Adrenal gland (tissue), 12 donors: ENCODE data around the gene HDAC10. TPM values are rescaled to one million over a fixed set of nuclear protein-coding genes. Genes with fewer than 3 reads are reported as not detected.
A peak's percentile ranks its signal among the peaks of the same experiment; 100 is the strongest.

Source experiments
- DNase-seq, 7 donors: peaks; one replicate each; pipeline ENCODE4 v3.0.0-alpha.2; 2019 to 2020
- H3K27ac ChIP-seq, 5 donors: fragments of 200-600 bp; sonication (generic) in 4 of 5; 1 replicate in 3 of 5; 2 replicates in 2 of 5; pipeline versions ENCODE4 v1.5.1 to v1.8.0; 2016 to 2020; ENCODE audit warnings: mild to moderate bottlenecking in 1 of 5
- H3K27me3 ChIP-seq: fragments of 200-600 bp; 2 replicates; pipeline ENCODE4 v1.8.0; 2021
- H3K36me3 ChIP-seq, 2 donors: fragments of 200-600 bp; replicated peaks in 1 of 2; 1 replicate in 1 of 2; 2 replicates in 1 of 2; pipeline versions ENCODE4 v1.5.1 to v1.8.0; 2018 to 2022
- H3K4me1 ChIP-seq, 2 donors: fragments of 200-600 bp; replicated peaks in 1 of 2; 1 replicate in 1 of 2; 2 replicates in 1 of 2; pipeline versions ENCODE4 v1.5.1 to v1.8.0; 2018 to 2021
- H3K4me3 ChIP-seq, 4 donors: fragments of 200-600 bp; sonication (generic) in 3 of 4; one replicate each; pipeline ENCODE4 v1.5.1; 2016 to 2018
- H3K9me3 ChIP-seq, 3 donors: fragments of 200-600 bp; sonication (generic) in 1 of 3; replicated peaks in 1 of 3; 1 replicate in 2 of 3; 2 replicates in 1 of 3; pipeline versions ENCODE4 v1.5.1 to v1.8.0; 2016 to 2021
- CTCF ChIP-seq, 6 experiments: fragments of 450-650 bp in 4 of 6; fragments of 200-600 bp in 2 of 6; sonication (generic) in 1 of 6; IDR thresholded peaks; 1 replicate in 5 of 6; 2 replicates in 1 of 6; pipeline versions ENCODE4 v1.5.1 to v1.8.0; 2016 to 2021; ENCODE audit warnings: antibody characterized with exemption in 6 of 6, mild to moderate bottlenecking in 2 of 6, moderate library complexity in 1 of 6
- POLR2A ChIP-seq, 2 donors: fragments of 450-650 bp; IDR thresholded peaks; one replicate each; pipeline ENCODE4 v1.6.1; 2017; ENCODE audit warnings: antibody characterized with exemption in 2 of 2, mild to moderate bottlenecking in 2 of 2, moderate library complexity in 1 of 2
- WGBS, 4 donors: extraction: QIAGEN DNeasy Blood & Tissue Kit in 2 of 4; methylation state at CpG; one replicate each; pipeline versions ENCODE4 v1.1.5 to v1.1.7; 2013 to 2017; 5-methylcytosine and 5-hydroxymethylcytosine counted together
- intact Hi-C, 2 donors: fragments of 100-400 bp; cut with DNase I; formaldehyde crosslinking; loops; one replicate each; pipeline versions ENCODE4 v1.14.1 to v1.15.0; 2022 to 2023
- polyA plus RNA-seq, 3 donors: library from polyadenylated mRNA; stranded (reverse); fragments of 200-250 nt in 2 of 3; fragments of 350-450 nt in 1 of 3; fragmentation: Illumina TruSeq in 1 of 3; extraction: RNeasy Lipid Tissue Mini Kit (QIAGEN cat#74804) in 1 of 3; gene quantifications; one replicate each; pipeline ENCODE4 v1.2.3, GENCODE V29; 2013 to 2014
- total RNA-seq, 9 donors: library from RNA; depleted of rRNA in 4 of 9; stranded (reverse); fragments of >200 nt in 4 of 9; fragments of 120-200 nt in 1 of 9; fragmentation: NEBNext Ultra II Directional in 1 of 9; extraction: Animal tissue kit (Norgen Biotek cat#: 25700) in 1 of 9; gene quantifications; one replicate each; pipeline versions ENCODE4 v1.1.0 to v1.2.4, GENCODE V29; 2013 to 2023
- donor health status: healthy with polysubstance abuse.
- donor health status: Bipolar disorder and iron deficiency.
- donor health status: DM: yes; HTN: yes; CAD: no.
- donor health status: DM: no; HTN: no; CAD: no.
- donor health status: DM: no; HTN: no; CAD: no.
- donor health status: DM: yes; HTN: yes; CAD: no.

The HDAC10 gene
- total and polyA plus RNA-seq, 12 donors, result 2.0 to 179 (median 41.5) TPM

DNA sequence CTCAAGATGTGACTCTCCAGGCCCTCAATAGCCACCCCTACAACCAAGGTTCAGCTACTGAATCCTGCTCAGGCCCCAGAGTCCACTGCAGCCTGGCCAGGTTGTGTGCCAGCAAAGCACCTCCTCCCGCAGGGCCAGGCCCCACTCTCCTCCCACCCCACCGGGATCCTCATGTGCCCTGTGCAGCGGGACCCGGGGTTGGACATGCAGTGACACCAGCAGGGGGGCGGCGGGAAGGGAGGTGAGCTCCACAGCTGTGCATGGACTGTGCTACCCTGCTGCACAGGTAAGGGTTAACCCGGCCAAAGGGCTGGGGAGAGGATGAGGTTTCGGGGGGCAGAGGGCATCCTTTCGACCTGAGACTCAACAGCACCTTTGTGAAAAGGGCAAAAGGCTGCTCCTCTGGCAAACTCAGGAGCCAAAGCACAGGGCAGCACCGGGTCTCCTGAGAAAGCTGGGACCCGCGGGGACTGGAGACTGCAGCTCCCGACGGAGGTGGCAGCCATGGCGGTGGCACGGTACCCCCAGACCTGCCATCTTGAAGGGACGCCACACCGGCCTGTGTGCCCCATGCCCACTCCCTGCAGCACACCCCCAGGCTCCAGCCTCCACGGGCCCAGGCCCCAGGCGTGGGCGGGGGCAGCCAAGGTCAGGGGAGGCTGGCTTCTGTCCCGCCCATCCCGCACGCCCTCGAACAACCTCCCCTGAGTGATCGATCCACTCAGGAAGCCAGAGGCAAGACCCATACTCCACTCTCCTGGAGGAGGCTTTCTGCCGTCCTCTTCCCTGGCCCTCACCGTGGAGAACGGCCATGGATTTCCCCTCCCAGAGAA is 45.8 kb upstream of the HDAC10 start:
- intact Hi-C loops, result no loop called here
- Histone ChIP-seq H3K4me1 (peaks cover 77 to 89% of the 10 kb centered on the region in 2 donors), H3K4me3 (no peak overlapping the region), H3K27ac (peak overlapping the region in 3 of 5 donors; percentile 37 to 72 (median 54)), H3K27me3 (no peaks in the 10 kb centered on the region), H3K9me3 (no peaks in the 10 kb centered on the region), H3K36me3 (no peaks in the 10 kb centered on the region)
- peak in 1 of 7 donors; percentile 59 for DNase-seq
- no peak for TF ChIP-seq POLR2A (IDR thresholded peaks at IDR 0.05)
- TF ChIP-seq CTCF (IDR thresholded peaks at IDR 0.05), result no peak
- WGBS, 4 donors, result 26 to 41% (median 30%) methylated on average over 12 to 29 of the region's 29 CpGs

DNA sequence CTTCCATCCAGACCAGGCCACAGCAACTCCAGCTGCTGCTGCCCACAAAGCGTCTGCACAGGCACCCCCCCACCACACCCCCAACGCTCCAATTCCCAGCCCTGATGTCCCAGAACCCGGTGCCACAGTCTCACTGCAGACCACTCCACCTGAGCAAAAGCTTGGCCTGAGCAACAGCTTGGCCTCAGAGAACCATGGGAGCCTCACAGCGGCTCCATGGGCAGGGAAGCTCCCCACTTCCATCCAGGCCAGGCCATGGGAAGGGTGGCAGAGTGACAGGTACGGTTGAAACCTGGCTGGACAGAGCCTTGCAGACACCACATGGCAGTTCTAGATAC is 43.2 kb upstream of the HDAC10 start:
- 49 to 57% (median 53%) methylated on average over 4 to 5 of the region's 5 CpGs for whole genome bisulfite sequencing, 4 donors
- intact Hi-C loops, result no loop called here
- Histone ChIP-seq H3K4me3 (no peak overlapping the region), H3K27ac (peak overlapping the region in 4 of 5 donors; percentile 37 to 91 (median 59)), H3K9me3 (no peaks in the 10 kb centered on the region), H3K36me3 (peaks cover 0 to 14% of the 10 kb centered on the region in 2 donors), H3K4me1 (peaks cover 53 to 63% of the 10 kb centered on the region in 2 donors), H3K27me3 (no peaks in the 10 kb centered on the region)
- TF ChIP-seq CTCF (IDR thresholded peaks at IDR 0.05) (no peak), POLR2A (IDR thresholded peaks at IDR 0.05) (no peak)
- no peak for DNase-seq

DNA sequence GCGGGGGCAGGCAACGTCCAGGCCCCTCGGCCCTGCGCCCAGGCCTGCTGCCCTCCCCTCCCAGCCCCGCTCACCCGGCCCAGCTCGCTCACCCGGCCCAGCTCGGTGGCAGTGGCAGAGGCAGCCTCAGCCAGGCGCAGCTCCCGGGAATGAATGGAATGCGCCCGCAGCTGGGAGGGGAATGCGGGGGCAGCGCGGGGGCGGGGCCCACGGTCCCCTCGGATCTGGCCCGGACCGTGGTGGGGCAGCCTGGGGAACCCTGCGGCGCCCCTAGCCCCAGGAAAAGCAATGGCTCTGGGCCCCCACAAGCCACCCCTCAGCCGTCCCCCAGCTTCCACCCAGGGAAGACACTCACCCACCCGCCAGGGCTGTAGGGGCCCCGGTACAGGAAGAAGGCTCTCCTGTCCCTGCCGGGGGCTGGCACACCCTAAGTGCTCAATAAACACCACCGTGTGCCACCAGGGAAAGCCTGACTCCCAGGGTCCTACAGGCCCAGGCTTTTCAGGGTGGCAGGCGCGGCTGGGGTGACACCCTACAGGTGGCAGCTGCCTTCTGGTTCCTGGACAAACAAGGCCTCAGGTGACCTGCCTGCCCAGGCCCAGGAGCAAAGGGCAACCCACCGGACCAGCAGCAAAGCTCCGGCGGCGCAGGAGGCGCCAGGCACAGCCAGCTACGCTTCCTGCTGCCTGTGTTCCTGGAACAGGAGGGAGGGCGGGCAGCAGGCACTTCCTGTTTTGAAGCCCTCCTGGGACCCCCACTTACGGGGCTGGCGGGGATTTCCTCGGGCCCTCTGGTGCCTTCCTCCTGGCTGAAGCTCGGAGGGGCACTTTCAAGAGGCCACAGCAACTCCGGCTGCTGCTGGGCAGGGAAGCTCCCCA is 42.6 kb upstream of the HDAC10 start:
- Histone ChIP-seq H3K9me3 (no peaks in the 10 kb centered on the region), H3K4me1 (peaks cover 48 to 57% of the 10 kb centered on the region in 2 donors), H3K4me3 (peak overlapping the region in 1 of 4 donors; percentile 19), H3K27ac (peak overlapping the region in 4 of 5 donors; percentile 37 to 91 (median 59)), H3K36me3 (peaks cover 0 to 20% of the 10 kb centered on the region in 2 donors), H3K27me3 (no peaks in the 10 kb centered on the region)
- 20 to 29% (median 26%) methylated on average over 1 to 42 of the region's 42 CpGs for WGBS, 4 donors
- TF ChIP-seq POLR2A (IDR thresholded peaks at IDR 0.05) (no peak), CTCF (IDR thresholded peaks at IDR 0.05) (no peak)
- DNase-seq, result peak in 4 of 7 donors; percentile 65 to 82 (median 76)
- intact Hi-C loops, result no loop called here
